ENCODE measurements around the gene KIAA0040. TPM values are rescaled to one million over a fixed set of nuclear protein-coding genes. Genes with fewer than 3 reads are reported as not detected.

KIAA0040 gene
- total RNA-seq, 1 experiment from 2014 or later = 32.4 TPM

DNA sequence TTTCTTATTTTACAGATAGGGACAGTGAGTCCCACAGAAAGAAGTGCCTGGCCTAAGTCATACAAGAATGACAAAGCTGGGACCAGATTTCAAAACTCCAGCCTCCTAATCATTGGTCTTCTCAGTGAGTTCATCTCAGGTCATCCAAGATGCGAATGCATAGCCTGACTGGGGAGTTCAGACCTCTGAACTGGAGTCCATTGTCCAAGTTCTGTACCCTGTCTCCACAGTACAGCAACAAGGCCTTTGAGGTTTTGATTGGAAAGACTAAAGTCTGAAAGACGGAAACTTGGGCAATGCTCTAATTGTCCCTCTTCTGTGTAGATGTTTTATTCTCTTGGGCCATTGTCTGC is 63.0 kb downstream of the KIAA0040 start:
- intact Hi-C loops (cut with micrococcal nuclease) = no loop called here
- Histone ChIP-seq H3K9me3 (ENCODE audit: control insufficient read depth in 1 of 2, insufficient read depth in 1 of 2, low read depth in 1 of 2, low read length in 2 of 2) (no peaks in the 10 kb centered on the region), H3K4me3 (replicated peaks in 1 of 2; ENCODE audit: low read depth in 1 of 2, low read length in 2 of 2) (no peak overlapping the region), H3K4me1 (ENCODE audit: control insufficient read depth in 1 of 2, insufficient read depth in 2 of 2, low read length in 2 of 2) (peaks cover 0 to 8% of the 10 kb centered on the region in 2 experiments; a peak in 1 of 4 replicates), H3K27me3 (ENCODE audit: insufficient read depth, low read length) (no peaks in the 10 kb centered on the region), H4K20me1 (ENCODE audit: insufficient read depth) (no peaks in the 10 kb centered on the region), H3K4me2 (ENCODE audit: low read length) (no peak overlapping the region), H3K9ac (ENCODE audit: low read length) (no peak overlapping the region), H3K9me2 (ENCODE audit: insufficient read depth) (no peaks in the 10 kb centered on the region), H2AFZ (ENCODE audit: low read depth, low read length, poor library complexity, severe bottlenecking) (no peak overlapping the region), H3K79me2 (ENCODE audit: insufficient read depth, low read length) (no peaks in the 10 kb centered on the region), H3K27ac (ENCODE audit: low read depth, low read length) (no peak overlapping the region), H3K36me3 (ENCODE audit: control insufficient read depth in 1 of 2, insufficient read depth in 2 of 2, low read length in 2 of 2) (no peaks in the 10 kb centered on the region)
- no TSS peak for BruUV-seq (replicated peaks)
- ATAC-seq (no peak), DNase-seq (ENCODE audit: low read depth, low spot score) (no peak)
- ChIA-PET POLR2A (no interaction called here), RAD21 (ENCODE audit: low non-redundant PET in 1 of 2, low total read pairs in 2 of 2, uncharacterized antibody in 2 of 2, unreplicated experiment in 2 of 2) (no interaction called here), CTCF (interaction anchor here (1.1 kb wide), 1 partner anchor 17 kb away, joined by 3 read pairs; no protein-coding TSS in a partner anchor)
- TF ChIP-seq EZH2 (IDR thresholded peaks at IDR 0.05) (no peak), POLR2AphosphoS5 (IDR thresholded peaks at IDR 0.05; ENCODE audit: low read depth, low read length) (no peak), CEBPB (IDR thresholded peaks at IDR 0.05; ENCODE audit: low read depth) (no peak), RAD21 (IDR thresholded peaks at IDR 0.05; ENCODE audit: low read depth) (no peak), EZH2phosphoT487 (IDR thresholded peaks at IDR 0.05; ENCODE audit: borderline replicate concordance) (no peak), TCF7L2 (IDR thresholded peaks at IDR 0.05; ENCODE audit: borderline replicate concordance, extremely low read depth, insufficient read depth, insufficient read length) (no peak), ZNF274 (IDR thresholded peaks at IDR 0.05; ENCODE audit: low read depth, low read length) (no peak), ZBTB33 (IDR thresholded peaks at IDR 0.05; ENCODE audit: extremely low read depth, insufficient replicate concordance, low read length) (no peak), SIN3A (IDR thresholded peaks at IDR 0.05; ENCODE audit: low read depth) (no peak), REST (IDR thresholded peaks at IDR 0.05; ENCODE audit: low read depth) (no peak), CTCF (IDR thresholded peaks at IDR 0.05 in 2 of 3, conservative IDR thresholded peaks at IDR 0.05 in 1 of 3; ENCODE audit: borderline replicate concordance in 1 of 3, insufficient read depth in 1 of 3, low read depth in 2 of 3, low read length in 2 of 3) (no peak), SRF (IDR thresholded peaks at IDR 0.05; ENCODE audit: low read depth) (no peak), FOSL1 (IDR thresholded peaks at IDR 0.05; ENCODE audit: low read depth) (no peak), EGR1 (IDR thresholded peaks at IDR 0.05; ENCODE audit: low read depth) (no peak), JUND (IDR thresholded peaks at IDR 0.05) (no peak), YY1 (IDR thresholded peaks at IDR 0.05; ENCODE audit: extremely low read depth, insufficient replicate concordance, low read depth, low read length) (no peak)
- TF ChIP-seq, protein P1, sequence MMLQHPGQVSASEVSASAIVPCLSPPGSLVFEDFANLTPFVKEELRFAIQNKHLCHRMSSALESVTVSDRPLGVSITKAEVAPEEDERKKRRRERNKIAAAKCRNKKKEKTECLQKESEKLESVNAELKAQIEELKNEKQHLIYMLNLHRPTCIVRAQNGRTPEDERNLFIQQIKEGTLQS (IDR thresholded peaks at IDR 0.05) = no peak

Data from HCT116 (cell line).